NCI-H187 (cell line): ENCODE data around the gene SFMBT1.

Source experiments
- DNase-seq, 2 experiments: peaks; one replicate each; lab custom pipeline; 2025; lab: John Stamatoyannopoulos, UW

The SFMBT1 gene

GRCh38 chr3:52886049-52886730, 159.7 kb downstream of the SFMBT1 start:
- DNase-seq, result no peak

GRCh38 chr3:52882377-52882776, 163.5 kb downstream of the SFMBT1 start:
- no peak for DNase-seq

DNA sequence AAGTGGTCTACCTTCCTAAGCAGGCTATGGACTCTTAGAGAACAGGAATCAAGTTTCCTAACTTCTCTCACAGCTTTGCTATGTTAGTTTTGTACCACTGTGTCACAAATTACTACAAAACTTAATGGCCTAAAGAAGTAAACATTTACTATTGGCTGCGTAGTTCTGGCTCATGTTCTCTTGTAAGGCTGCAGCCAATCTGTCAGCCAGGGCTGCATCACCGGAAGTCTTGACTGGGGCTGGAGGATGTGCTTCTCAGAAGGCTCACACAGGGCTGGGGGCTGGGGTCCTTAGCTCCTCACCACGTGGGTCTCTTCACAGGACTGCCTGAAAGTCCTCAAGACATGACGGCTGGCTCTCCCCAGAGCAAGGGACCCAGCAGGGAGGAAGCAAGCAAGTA, 164.0 kb downstream of the SFMBT1 start:
- DNase-seq, result no peak

DNA sequence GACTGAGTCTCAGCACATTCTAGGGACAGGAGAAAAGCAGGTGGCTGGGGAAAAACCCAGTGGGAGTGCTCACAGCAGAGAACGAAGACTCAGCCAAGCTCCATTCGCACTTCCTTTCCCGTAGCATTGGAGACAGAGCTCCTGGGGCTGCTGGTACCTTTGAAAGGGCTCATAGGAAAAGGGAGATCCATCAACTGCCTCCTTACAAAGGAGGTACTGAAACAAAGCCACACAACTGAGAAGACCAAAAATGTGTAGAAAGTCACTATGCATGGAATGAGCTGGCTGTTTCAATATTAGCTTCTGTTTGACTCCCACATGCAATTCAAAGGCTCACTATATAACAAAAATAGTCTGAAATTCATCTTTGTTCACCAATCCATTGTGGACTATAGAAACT, 165.4 kb downstream of the SFMBT1 start:
- no peak for DNase-seq

DNA sequence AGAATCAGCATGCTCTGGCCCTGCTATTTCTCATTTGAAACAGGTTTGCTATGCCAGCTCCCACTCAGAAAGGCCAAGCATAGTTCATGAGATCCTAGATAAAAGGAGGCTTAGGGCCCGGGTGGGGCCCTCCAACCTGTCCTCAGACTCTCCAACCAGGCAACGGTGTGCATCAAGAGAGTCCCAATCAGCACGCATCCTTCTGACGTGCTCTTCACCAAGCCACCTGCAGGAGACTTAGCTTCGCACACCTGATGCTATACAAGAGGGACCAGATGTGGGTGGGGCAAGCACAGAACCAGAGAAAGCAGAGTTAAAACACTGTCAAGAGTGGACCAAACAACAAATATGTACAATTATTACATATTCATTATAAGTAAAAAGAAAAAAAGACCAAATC, 165.8 kb downstream of the SFMBT1 start:
- DNase-seq, result no peak

DNA sequence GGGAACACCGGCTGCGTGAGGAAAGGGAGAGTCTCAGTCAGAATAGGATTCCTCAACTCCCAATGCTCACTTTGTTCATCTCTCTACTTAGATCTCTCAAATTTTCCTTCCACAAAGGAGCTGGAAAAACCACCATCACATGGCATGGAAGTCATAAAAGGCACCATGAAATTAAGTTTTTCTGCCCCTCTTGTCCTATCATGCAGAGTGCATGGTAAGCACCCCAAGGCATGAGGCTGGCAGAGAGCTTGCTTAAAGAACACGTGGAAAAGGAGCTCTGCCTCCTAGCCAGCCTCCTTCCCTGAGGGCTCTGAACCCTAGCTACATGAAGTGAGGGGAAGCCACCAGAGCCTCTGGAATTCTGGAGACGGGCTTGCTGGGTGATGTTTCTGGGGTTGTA, 166.3 kb downstream of the SFMBT1 start:
- DNase-seq, result no peak

DNA sequence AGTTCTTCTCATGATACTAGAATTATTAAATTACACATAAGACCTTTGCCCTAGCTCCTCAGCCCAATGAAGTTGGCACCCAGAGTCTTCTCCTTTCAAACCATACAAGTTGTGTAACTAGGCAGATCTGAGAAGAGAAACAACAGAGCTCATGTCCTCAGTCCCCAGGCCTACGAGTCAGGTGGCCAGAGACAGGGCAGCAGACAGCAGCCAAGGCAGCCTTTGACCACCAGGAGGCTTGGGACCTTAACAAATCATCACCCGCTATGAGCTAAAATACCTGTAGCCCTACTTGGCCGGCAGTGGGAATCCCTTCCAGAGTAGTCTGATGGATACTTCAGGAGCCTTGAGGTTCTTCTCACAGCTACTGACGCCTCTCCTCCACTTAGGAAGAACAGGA, 166.8 kb downstream of the SFMBT1 start:
- DNase-seq, result no peak

DNA sequence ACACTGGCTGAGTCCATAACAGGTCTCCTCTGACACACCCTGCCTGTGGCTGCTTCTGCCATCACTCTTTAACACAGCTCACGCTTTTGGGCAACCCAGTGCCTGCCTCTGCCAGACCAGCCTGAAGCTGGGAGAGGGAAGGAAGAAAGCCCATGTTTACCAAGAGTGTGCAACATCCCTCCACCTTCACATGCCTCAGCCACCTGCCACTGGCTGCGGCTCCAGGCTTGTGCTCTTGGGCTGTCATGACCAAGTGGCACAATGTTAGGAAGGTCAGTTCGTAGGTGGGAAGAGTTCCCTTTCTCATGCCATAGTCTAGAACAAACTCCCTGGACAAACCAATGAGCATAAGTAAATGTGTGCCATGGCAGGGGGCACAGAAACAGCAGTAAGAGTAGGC, 168.8 kb downstream of the SFMBT1 start:
- no peak for DNase-seq

DNA sequence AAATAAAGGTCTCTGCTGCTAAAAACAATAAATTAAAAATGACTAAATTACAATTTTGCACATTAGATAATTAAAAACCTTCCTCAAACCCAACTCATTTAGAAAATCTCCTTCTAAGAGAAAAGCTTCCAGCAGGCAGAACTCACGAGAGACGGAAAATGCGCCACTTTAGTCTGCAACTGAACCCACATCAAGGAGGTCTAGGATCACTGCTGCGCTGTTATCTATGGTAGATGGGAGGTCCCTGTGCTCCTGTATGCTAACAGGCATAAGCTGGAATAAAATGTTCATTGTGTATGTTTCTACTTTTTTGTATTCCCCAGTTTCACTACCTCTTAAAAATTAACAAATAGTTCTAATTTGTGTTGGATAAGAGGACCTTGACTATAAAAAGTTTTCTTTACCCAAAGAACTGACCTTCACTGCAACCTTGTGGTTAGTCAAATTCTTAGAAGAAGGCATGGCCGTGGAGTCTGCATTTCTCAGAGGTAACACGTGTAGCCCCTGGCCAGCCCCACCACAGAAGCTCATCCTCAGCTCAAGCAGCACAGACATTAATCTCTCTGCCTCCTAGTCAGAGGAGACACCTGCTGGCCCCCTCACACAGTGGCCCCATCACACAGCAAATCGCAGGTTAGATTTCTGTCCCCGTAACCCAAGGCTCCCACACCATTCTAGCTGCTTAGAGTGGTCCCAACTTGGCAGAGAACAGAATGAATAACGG, 170.8 kb downstream of the SFMBT1 start:
- no peak for DNase-seq

DNA sequence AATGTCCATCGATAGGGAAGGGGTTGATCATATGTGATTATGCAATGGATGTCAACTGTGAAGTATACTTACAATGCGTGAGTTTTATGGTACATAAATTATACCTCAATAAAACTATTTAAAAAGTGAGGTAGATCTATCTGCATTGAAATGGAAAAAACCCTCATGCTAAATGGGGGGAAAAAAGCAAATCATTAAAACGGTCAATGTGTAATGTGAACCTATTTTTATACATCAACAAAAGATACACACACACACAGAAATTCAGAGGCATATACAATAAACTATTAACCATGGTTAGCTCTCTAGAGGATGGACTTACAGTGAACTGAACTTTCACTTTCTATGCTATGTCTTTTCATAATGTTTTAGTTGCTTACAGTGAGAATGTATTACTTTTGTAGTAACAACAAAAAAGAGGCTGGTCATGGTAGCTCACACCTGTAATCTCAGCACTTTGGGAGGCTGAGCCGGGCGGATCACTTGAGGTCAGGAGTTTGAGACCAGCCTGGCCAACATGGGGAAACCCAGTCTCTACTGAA, 171.6 kb downstream of the SFMBT1 start:
- DNase-seq, result no peak

DNA sequence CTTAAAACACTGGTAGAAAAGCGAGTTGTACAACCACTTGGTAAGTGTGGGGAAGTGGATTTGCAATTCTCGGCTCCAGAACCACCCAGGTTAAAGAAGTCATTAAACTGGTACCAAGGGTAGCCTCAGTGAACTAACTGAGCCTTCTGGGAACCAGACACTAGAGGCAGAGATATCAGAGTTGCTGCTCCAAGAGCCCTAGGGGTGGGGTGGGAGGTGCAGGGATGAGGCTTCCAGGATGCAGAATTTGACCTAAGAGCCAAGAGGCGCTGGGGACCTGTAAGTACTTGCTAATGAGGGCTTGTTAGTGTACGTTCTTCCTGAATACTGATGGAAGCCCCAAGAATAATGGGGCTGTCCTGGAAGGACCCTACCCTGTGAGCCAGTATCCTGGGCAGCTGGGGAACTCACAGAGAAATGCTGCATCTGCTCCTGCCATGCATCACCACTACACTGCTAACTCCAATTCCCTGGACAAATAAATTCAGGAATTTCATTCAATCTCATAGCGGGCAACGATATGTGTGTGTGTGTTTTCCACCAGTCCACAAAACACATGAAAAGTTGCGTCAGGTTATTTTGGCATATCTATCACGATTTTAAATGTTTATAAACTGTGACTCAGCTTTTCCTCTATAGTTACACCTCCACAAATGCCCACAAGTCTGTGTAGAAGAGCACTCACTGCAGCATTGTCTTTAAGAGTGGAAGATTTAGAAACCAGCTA, 172.3 kb downstream of the SFMBT1 start:
- DNase-seq, result no peak

DNA sequence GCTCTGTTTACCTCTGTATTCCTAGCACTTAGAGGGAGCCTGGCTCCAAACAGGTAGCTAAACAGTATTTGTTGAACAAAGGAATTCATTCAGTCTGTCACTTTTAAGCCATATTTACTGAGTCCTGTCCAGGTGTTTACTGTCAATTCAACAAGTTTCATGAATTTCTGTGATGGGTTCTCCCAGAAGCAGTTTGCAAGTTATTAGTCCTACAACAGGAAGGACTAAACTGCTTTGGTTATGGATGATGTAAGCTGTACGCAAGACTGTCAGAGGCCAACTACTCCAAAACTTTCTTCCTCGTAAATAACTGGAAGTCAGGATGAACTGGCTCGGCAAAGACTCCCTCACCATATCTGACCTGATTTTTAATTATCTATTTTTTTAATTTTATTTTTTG, 173.6 kb downstream of the SFMBT1 start:
- DNase-seq, result no peak

DNA sequence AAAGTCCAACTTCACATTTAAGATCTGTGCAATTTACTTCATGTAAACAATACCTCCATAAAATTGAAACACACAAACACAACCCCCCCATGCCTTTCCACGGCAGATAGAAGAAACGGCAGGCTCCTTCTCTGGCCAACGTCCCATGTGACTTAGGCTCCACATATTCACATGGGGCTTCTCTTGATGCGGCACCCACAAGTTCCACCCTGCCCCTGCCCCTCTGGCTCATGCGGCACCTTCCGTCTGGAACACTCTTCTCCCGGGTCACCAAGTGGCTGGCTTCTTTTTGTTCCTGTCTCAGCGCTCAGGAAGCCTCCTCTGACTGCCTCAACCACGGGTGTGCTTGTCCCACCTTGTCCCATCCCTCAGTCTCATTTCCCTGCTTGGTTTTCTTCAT, 174.1 kb downstream of the SFMBT1 start:
- no peak for DNase-seq

DNA sequence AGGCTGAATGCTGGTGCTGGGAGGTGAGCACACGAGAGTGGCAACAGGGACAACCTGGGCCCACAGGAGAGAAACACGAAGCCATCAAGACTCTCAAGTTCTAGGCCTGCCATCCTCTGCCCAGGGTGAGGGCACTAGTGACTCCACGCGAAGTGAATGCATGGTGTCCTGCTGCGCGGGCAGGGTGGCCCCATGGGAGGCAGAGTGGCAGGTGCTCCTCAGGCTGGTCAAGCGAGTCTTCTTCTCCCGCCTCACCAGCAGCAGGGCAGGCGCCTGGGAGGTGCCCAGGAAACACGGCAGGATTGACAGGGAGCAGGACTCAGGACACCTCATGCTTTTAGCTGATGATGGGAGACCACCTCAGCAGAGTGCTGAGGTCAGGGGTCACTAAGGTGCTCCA, 175.4 kb downstream of the SFMBT1 start:
- DNase-seq, result no peak

- DNase-seq, result no peak
Measured at GRCh38 chr3:52866427-52866826, 179.4 kb downstream of the SFMBT1 start.

- DNase-seq, result no peak
Measured at GRCh38 chr3:52865994-52866393, 179.9 kb downstream of the SFMBT1 start.

DNA sequence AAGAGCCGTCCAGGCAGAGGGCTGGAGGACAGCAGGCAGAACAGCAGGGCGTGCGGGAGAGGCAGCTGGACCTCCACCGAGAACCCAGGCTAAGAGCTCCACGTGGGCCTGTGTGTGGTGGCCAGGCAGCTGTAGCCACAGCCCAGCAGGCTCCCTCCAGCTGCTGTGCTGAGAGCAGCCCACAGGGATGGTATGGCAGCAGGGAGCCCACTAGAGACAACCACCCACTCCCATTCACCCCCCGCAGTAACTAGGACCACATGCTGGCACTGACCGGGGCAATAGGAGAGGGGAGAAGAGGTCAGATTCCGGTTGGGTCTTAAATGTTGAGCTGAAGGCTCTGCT, 185.5 kb downstream of the SFMBT1 start:
- DNase-seq, result no peak

GRCh38 chr3:52859686-52860423, 186.0 kb downstream of the SFMBT1 start:
- no peak for DNase-seq

- no peak for DNase-seq
Measured at GRCh38 chr3:52857864-52858263, 188.0 kb downstream of the SFMBT1 start.

GRCh38 chr3:52857133-52857532, 188.7 kb downstream of the SFMBT1 start:
- no peak for DNase-seq

GRCh38 chr3:52856666-52857065, 189.2 kb downstream of the SFMBT1 start:
- DNase-seq, result no peak

DNA sequence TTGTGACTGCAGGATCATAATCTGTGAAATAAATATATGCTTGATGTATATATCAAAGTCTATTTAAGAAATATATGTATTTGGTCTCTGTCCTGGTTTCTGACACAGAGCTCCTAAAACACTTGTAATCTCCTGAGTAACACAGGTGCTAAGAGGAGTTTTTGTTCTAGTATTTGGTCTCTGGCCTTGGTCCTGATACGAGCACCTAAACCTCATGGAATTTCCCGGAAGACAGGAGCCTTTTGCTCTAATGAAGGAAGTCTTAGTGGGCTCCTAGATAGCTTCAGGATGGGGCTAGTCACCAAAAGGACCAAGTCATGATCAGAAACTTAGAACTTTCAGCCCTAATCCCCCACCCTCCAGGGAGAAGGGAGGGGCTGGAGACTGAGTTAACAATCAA, 191.9 kb downstream of the SFMBT1 start:
- no peak for DNase-seq
